Stimulated activated CD8-positive, alpha-beta memory T cell treated with anti-CD3 and anti-CD28 coated beads, Interleukin-7, amount 100 ng/mL, for 48 hours (primary cell): ENCODE results near the gene SLC19A3.
"Not testable (repeated sequence)": the region's sequence is repeated elsewhere in the genome, so short reads cannot be mapped to it uniquely, and the experiment has no call there.

Source experiments
- DNase-seq, 2 donors: peaks; one replicate each; pipeline ENCODE4 v3.0.0-alpha.2; 2020; ENCODE audit warnings: low read depth in 1 of 2; ENCODE audit errors: extremely low read depth in 1 of 2

Gene SLC19A3

GRCh38 chr2:227717687-227718567 is at the start of gene SLC19A3:
TSS of gene SLC19A3 (minus strand) at chr2:227718028. CDS start at chr2:227702318, 15,710 bp downstream.
- DNase-seq = no peak

GRCh38 chr2:227766373-227766883 is 48.6 kb upstream of the SLC19A3 start:
- DNase-seq = peak; percentile 19 to 23

- no peak for DNase-seq
These were observed 48.1 kb upstream of the SLC19A3 start for GRCh38 chr2:227765788-227766372.

GRCh38 chr2:227761740-227762476 is 44.1 kb upstream of the SLC19A3 start:
- no peak for DNase-seq

- no peak for DNase-seq
These were observed 41.7 kb upstream of the SLC19A3 start for GRCh38 chr2:227759411-227760118.

GRCh38 chr2:227756261-227756660 is 38.4 kb upstream of the SLC19A3 start:
- not testable (repeated sequence) for DNase-seq

- DNase-seq = no peak
These were observed 30.3 kb upstream of the SLC19A3 start for GRCh38 chr2:227748079-227748478.

- no peak for DNase-seq
These were observed 27.8 kb upstream of the SLC19A3 start, which contains the start of gene SCYGR8 for GRCh38 chr2:227745594-227745993. TSS of gene SCYGR8 (plus strand) at chr2:227745894. CDS start at chr2:227745894, 0 bp downstream.

GRCh38 chr2:227740705-227741104 is 22.9 kb upstream of the SLC19A3 start:
- not testable (repeated sequence) for DNase-seq

- no peak for DNase-seq
These were observed 21.5 kb upstream of the SLC19A3 start for GRCh38 chr2:227739351-227739750.

- no peak for DNase-seq
These were observed 10.2 kb upstream of the SLC19A3 start, which contains the start of gene SCYGR7 for GRCh38 chr2:227728035-227728434. TSS of gene SCYGR7 (plus strand) at chr2:227728335. CDS start at chr2:227728335, 0 bp downstream.

GRCh38 chr2:227724394-227725039 is 6.7 kb upstream of the SLC19A3 start, which contains the start of gene SCYGR6:
TSS of gene SCYGR6 (minus strand) at chr2:227724757. CDS start at chr2:227724757, 0 bp downstream.
- DNase-seq = no peak

- DNase-seq = not testable (repeated sequence)
These were observed 5.0 kb upstream of the SLC19A3 start for GRCh38 chr2:227722821-227723220.

GRCh38 chr2:227720680-227721079 is 2.9 kb upstream of the SLC19A3 start:
- DNase-seq = no peak

GRCh38 chr2:227719641-227720040 is 1.8 kb upstream of the SLC19A3 start:
- no peak for DNase-seq

- DNase-seq = no peak
These were observed 1.3 kb downstream of the SLC19A3 start for GRCh38 chr2:227716501-227716900.

GRCh38 chr2:227713291-227713690 is 4.5 kb downstream of the SLC19A3 start:
- no peak for DNase-seq

GRCh38 chr2:227710986-227711385 is 6.8 kb downstream of the SLC19A3 start:
- DNase-seq = no peak

- DNase-seq = no peak
These were observed 10.4 kb downstream of the SLC19A3 start for GRCh38 chr2:227707390-227707789.

- no peak for DNase-seq
These were observed 11.0 kb downstream of the SLC19A3 start for GRCh38 chr2:227706859-227707258.
